Calu3 (cell line): Measurements from ENCODE around the gene CDKN1C. TPM values are rescaled to one million over a fixed set of nuclear protein-coding genes. Genes with fewer than 3 reads are reported as not detected.

Experiments used
- BruUV-seq: library from RNA; stranded (reverse); fragments of 400-500 nt; replicated peaks from 2 replicates; lab custom pipeline; 2021; lab: Mats Ljungman, UMichigan
- CTCF ChIA-PET: fragments of 300-600 bp; sonication (Branson Sonifier 250); formaldehyde crosslinking; loops from one replicate; lab custom pipeline; 2022; ENCODE audit warnings: antibody characterized with exemption; lab: Charles Lee
- DNase-seq: peaks from one replicate; pipeline ENCODE4 v3.0.0; 2022
- H3K27ac Mint-ChIP-seq: one replicate; pipeline ENCODE4 v1.8.0; 2022; ENCODE audit warnings: mixed read lengths; ENCODE audit not compliant: unreplicated experiment
- H3K27me3 Mint-ChIP-seq: one replicate; pipeline ENCODE4 v1.8.0; 2022; ENCODE audit warnings: mixed read lengths; ENCODE audit not compliant: unreplicated experiment
- H3K36me3 Mint-ChIP-seq: one replicate; pipeline ENCODE4 v1.8.0; 2022; ENCODE audit warnings: mild to moderate bottlenecking, moderate library complexity, mixed read lengths; ENCODE audit not compliant: insufficient read depth, unreplicated experiment
- H3K4me1 Mint-ChIP-seq: one replicate; pipeline ENCODE4 v1.8.0; 2022; ENCODE audit warnings: mild to moderate bottlenecking, low read depth, mixed read lengths; ENCODE audit not compliant: unreplicated experiment
- H3K4me3 Mint-ChIP-seq: one replicate; pipeline ENCODE4 v1.8.0; 2022; ENCODE audit warnings: mild to moderate bottlenecking, low read depth, moderate library complexity, mixed read lengths; ENCODE audit not compliant: unreplicated experiment
- H3K9me3 Mint-ChIP-seq: one replicate; pipeline ENCODE4 v1.8.0; 2022; ENCODE audit warnings: low read depth, mixed read lengths; ENCODE audit not compliant: unreplicated experiment
- intact Hi-C: fragments of 100-400 bp; cut with micrococcal nuclease; formaldehyde crosslinking; loops from one replicate; pipeline ENCODE4 v1.10.0; 2022; ENCODE audit not compliant: unreplicated experiment
- total RNA-seq: library from RNA; stranded (reverse); gene quantifications from 2 replicates; pipeline ENCODE4 v1.2.3, GENCODE V29; 2022
- TF ChIP-seq, protein P1 (sequence below): fragments of 200-600 bp; IDR thresholded peaks from one replicate; pipeline ENCODE4 v1.8.0; 2022; ENCODE audit warnings: antibody characterized with exemption; ENCODE audit not compliant: unreplicated experiment

Gene CDKN1C
- total RNA-seq, 1 experiment from 2014 or later: 2.4 TPM

DNA sequence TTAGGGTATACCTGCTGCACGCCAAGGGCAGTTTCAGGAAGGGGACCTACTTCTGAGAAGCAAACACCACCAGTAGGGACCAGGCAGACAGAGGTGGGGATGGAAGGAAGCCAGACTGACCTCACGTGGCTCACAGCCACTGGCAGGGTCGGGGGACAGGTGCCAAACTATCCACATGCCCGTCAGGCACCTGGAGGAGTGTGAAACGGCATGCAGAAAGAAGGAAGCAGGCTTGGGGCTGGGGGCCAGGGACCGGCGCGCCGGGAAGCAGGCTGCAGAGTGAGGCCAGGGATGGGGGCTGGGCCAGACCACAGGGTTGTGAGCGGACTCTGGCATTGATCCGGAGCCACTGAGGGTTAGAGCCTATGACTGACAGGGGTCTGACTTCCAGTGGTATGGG, 47.5 kb downstream of the CDKN1C start:
- TF ChIP-seq, protein P1, sequence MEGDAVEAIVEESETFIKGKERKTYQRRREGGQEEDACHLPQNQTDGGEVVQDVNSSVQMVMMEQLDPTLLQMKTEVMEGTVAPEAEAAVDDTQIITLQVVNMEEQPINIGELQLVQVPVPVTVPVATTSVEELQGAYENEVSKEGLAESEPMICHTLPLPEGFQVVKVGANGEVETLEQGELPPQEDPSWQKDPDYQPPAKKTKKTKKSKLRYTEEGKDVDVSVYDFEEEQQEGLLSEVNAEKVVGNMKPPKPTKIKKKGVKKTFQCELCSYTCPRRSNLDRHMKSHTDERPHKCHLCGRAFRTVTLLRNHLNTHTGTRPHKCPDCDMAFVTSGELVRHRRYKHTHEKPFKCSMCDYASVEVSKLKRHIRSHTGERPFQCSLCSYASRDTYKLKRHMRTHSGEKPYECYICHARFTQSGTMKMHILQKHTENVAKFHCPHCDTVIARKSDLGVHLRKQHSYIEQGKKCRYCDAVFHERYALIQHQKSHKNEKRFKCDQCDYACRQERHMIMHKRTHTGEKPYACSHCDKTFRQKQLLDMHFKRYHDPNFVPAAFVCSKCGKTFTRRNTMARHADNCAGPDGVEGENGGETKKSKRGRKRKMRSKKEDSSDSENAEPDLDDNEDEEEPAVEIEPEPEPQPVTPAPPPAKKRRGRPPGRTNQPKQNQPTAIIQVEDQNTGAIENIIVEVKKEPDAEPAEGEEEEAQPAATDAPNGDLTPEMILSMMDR: no peak
- no peak overlapping the region for H3K27ac Mint-ChIP-seq
- no peaks in the 10 kb centered on the region for H3K4me1 Mint-ChIP-seq
- H3K36me3 Mint-ChIP-seq: peaks cover 5% of the 10 kb centered on the region
- no peaks in the 10 kb centered on the region for H3K9me3 Mint-ChIP-seq
- no TSS peak for BruUV-seq
- DNase-seq: no peak
- intact Hi-C loops: no loop called here
- H3K4me3 Mint-ChIP-seq: no peak overlapping the region
- CTCF ChIA-PET: no interaction called here
- H3K27me3 Mint-ChIP-seq: peaks cover 67% of the 10 kb centered on the region

DNA sequence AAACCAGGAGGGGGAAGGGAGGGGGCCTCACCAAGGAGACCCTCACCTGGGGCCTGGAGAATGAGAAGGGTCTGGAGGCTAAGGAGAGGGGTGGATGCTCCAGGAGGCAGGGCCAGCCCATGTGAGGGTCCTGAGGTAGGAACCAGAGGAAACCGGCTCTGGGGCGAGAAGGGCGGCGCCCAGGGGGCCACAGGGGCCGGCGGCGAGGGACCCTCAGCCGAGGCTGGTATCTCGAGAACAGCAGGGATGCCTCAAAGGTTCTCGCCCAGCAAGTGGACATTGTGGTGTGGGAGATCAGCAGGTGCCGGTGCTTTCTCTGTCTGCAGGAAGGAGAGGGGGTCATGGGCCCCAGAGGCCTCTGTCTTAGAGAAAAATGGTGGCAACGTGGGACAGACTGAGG, 47.9 kb downstream of the CDKN1C start:
- BruUV-seq: no TSS peak

DNA sequence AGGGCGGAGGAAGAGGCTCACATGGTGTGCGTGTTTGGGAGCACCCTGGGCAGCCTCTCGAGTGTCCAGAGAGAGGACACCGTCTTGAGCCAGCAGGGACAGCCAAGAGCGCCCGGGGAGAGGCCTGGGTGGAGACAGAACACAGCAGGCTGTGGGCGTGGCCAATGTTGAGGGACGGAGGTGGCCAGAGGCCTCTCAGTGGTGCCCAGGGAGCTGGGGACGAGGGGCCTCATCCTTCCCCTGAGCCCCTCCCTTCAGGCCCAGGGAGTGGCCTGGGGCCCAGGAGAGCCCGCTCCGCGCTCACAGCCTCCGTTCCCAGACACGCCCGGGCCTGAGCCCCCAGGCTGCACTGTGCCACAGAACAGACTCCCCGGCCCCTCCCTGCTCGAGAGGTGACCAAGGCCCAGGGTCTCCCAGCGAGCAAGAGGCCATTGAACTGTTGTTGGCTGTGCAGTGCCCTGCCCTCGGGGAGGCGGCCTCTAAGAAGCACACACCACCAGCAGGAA, 48.4 kb downstream of the CDKN1C start:
- peak; percentile 76 for DNase-seq
- H3K27ac Mint-ChIP-seq: no peak overlapping the region
- no peak overlapping the region for H3K4me3 Mint-ChIP-seq

More for the DNA sequence above, 47.9 kb downstream of the CDKN1C start:
- H3K4me3 Mint-ChIP-seq: no peak overlapping the region
- H3K36me3 Mint-ChIP-seq: peaks cover 5% of the 10 kb centered on the region
- TF ChIP-seq, protein P1: no peak
- no peak for DNase-seq
- peaks cover 67% of the 10 kb centered on the region for H3K27me3 Mint-ChIP-seq
- intact Hi-C loops: no loop called here
- H3K27ac Mint-ChIP-seq: no peak overlapping the region
- no peaks in the 10 kb centered on the region for H3K4me1 Mint-ChIP-seq
- CTCF ChIA-PET: interaction anchor here (0.7 kb wide), 1 partner anchor 12 kb away, joined by 3 read pairs; no protein-coding TSS in a partner anchor
- no peaks in the 10 kb centered on the region for H3K9me3 Mint-ChIP-seq

DNA sequence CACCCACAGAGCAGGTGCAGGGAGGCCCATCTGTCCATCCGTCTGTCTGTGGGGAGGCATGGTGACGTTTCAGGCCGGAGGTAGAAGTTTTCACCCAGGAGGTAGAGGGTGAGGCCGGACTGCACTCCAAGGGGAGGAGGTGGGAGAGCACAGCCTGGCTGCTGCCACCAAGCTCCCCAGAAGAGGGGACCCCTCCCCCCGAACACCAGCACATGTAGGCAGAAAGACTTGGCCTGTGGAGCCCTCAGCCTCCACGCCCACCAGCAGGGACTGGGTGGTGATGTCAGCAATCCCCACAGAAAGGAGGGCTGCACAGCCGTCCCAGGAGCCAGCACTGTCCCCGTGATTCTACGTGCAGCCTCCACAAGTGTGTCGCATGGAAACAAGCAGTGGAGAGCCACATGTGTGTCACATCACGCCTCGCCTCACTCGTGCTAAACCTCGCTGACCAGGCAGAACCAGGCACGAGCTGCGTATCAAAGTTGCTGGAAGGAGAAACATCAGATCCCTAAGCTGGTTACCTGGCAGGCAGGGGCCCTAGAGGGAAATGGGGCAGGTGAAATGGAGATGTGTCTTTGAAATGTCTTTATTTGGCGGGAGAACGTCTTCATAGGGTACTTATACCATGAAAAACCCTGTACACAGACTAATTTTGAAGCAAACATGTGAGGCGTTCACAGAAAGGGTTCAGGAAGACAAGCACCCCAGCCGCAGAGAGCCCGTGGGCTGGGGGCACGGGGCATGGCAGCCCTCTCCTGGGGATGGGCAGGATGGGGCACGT, 49.1 kb downstream of the CDKN1C start:
- CTCF ChIA-PET: no interaction called here
- Mint-ChIP-seq H3K4me1 (no peaks in the 10 kb centered on the region), H3K27ac (no peak overlapping the region), H3K27me3 (peaks cover 65% of the 10 kb centered on the region), H3K36me3 (peaks cover 5% of the 10 kb centered on the region), H3K4me3 (no peak overlapping the region), H3K9me3 (no peaks in the 10 kb centered on the region)
- intact Hi-C loops: no loop called here
- BruUV-seq: no TSS peak
- TF ChIP-seq, protein P1: no peak
- DNase-seq: no peak

More for the DNA sequence above, 48.4 kb downstream of the CDKN1C start:
- Mint-ChIP-seq H3K4me1 (no peaks in the 10 kb centered on the region), H3K27me3 (peaks cover 67% of the 10 kb centered on the region), H3K36me3 (peaks cover 5% of the 10 kb centered on the region), H3K9me3 (no peaks in the 10 kb centered on the region)
- no TSS peak for BruUV-seq
- intact Hi-C loops: no loop called here
- TF ChIP-seq, protein P1: peak; percentile 22
- CTCF ChIA-PET: interaction anchor here (0.7 kb wide), 1 partner anchor 11 kb away, joined by 3 read pairs; no protein-coding TSS in a partner anchor
